OCI-M1 (cell line): ENCODE results near the gene ST14.
"Not testable (repeated sequence)": the region's sequence is repeated elsewhere in the genome, so short reads cannot be mapped to it uniquely, and the experiment has no call there.

Experiments used
- DNase-seq: peaks from one replicate; lab custom pipeline; 2025; lab: John Stamatoyannopoulos, UW

The ST14 gene

DNA sequence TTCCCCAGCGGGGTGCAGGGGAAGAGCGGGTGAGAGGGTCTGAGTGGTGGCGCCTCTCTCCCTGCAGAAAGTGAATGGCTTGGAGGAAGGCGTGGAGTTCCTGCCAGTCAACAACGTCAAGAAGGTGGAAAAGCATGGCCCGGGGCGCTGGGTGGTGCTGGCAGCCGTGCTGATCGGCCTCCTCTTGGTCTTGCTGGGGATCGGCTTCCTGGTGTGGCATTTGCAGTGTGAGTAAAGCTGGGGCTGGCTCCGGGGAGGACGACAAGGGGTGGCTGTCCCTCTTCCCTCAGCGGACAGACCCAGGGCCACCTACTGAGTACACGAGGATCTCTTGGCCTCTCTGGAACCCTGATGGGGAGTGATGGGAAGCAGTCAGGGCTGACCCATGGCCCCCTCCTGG lies 28.5 kb downstream of the ST14 start:
- DNase-seq = no peak

DNA sequence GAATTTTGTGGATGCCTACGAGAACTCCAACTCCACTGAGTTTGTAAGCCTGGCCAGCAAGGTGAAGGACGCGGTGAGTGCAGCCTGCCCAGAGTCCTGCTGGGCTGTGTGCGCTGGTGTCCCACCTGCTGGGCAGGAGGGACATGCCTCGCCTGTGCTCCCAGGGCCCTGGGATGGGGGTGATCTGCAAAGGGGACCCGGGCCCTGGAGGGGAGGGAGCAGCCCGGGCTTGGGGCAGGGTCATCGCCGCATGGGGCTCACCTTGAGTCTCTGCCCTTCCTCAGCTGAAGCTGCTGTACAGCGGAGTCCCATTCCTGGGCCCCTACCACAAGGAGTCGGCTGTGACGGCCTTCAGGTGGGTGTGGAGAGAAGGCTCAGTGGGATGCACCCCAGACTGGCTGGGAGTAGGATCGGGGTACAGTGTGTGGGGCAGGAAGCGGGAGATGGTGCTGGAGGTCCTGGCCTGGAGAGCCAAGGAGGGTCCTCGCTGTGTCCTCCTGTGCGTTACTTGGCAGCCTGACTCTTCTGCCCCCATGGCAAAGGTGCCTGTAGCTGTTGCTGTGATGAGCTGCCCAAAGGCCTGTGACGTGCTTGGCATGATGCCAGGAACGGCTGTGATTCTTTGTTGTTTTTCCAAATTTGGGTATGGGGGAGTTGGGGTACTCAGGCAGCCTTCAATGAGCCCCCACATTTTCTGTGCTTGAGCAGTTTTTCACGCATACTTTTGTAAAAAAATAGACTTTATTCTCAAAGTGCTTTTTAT lies 29.2 kb downstream of the ST14 start:
- no peak for DNase-seq

DNA sequence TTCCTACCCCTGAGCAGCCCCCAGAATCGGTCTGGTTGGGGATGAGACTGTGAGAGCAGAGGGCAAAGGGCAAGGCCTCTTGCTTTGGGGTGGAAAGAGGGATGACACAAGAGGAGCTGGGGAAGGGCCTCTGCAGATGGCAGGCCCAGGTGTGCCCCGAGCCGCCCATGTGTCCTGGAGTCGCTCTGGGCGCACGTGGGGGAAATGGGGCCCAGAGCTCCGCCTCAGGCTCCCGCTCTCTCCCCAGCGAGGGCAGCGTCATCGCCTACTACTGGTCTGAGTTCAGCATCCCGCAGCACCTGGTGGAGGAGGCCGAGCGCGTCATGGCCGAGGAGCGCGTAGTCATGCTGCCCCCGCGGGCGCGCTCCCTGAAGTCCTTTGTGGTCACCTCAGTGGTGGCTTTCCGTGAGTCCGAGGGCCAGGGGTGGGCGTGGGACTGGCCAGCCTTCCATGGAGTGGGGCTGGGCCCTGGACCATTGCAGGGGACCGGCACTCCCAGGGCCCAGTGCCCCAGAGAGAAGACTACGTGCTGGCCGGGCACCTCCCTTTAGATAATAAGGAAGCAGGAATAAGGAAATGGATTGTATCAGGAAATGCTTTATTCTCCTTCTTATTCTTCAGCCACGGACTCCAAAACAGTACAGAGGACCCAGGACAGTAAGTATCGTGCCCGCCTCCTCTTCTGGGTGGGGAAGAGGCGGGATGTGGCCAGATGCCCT lies 30.1 kb downstream of the ST14 start:
- no peak for DNase-seq

DNA sequence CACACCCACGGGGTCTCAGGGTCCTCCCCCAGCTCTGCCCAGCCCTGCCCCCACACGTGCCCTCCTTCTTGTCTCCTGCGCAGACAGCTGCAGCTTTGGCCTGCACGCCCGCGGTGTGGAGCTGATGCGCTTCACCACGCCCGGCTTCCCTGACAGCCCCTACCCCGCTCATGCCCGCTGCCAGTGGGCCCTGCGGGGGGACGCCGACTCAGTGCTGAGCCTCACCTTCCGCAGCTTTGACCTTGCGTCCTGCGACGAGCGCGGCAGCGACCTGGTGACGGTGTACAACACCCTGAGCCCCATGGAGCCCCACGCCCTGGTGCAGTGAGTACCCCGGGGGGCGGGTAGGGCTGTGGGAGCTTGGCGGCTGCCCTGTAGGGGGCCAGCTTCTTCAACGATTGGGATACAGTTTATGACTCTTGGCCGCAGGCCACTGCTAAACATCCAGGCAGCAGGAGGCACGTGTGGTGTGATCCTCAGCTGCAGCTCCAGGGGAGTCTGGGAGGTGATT lies 30.8 kb downstream of the ST14 start:
- DNase-seq = no peak

DNA sequence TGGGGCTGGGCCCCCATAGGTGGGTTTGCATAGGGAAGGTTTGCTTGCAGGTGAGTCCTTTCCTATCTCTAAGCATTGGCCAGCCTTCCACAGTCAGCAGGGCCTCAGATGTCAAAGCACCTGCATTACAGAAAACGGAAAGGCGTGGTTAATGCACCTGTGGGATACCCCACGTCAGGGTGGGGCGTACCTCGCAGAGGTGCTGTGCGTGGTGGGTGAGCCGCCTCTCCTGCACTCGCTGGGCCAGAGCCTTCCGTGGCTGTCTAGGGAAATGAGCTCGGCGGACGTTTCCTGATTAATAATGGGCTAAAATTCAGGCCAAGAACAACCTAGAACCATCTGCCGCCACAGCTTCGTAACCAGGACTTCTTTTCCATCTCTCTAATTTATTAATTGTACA lies 32.3 kb downstream of the ST14 start:
- DNase-seq = no peak

DNA sequence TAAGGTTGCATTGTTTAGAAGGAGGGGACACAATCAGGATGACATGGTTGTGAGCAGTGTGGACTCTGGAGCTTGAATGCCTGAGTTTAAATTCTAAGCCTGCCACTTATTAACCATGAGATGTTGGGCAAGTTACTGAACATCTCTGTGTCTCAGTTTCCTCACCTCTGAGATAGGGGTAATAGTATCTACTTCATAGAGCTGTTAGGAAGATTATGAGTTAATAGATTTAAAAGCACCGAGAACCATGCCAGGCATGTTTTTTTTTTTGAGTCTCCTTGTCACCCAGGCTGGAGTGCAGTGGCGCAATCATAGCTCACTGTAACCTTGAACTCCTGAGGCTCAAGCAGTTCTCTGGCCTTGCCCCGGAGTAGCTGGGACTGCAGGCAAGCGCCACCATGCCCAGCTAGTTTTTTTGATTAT lies 33.3 kb downstream of the ST14 start:
- DNase-seq = no peak

DNA sequence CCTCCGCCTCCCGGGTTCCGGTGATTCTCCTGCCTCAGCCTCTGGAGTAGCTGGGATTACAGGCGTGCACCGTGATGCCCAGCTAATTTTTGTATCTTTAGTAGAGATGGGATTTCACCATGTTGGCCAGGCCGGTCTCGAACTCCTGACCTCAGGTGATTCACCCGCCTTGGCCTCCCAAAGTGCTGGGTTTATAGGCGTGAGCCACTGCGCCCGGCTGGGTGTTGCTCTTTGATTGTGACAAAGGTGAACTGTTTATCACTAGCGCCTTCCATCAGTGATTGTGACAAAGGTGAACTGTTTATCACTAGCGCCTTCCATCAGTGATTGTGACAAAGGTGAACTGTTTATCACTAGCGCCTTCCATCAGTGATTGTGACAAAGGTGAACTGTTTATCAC lies 34.0 kb downstream of the ST14 start:
- not testable (repeated sequence) for DNase-seq

DNA sequence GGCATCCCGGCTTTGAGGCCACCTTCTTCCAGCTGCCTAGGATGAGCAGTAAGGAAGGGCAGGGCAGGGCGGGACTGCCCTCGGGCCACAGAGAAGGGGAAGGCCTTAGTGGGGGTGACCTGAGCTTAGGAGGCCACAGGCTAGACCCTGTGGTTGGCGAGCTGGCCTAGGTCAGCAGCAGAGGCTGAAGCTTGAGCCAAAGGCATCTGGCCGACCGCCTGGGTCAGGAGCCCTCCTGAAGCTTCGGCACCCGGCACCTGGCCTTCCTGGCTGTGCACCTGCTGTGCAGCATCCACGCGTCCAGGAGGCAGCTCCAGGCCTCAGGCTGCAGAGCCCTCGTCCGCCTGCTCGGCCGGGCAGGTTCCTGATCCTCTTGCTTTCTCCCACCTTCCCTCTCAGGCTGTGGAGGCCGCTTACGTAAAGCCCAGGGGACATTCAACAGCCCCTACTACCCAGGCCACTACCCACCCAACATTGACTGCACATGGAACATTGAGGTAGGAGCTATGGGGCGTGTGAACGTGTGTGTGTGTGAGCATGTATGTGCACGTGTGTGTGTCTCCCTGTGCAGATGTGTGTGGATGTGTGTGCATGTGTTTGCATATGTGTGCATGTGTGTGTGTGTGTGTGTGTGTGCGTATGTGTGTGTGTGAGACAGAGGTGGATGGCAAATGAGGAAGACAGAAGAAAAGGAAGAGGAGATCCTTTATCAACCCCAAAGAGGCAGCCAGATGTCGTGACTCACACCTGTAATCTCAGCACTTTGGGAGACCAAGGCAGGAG lies 34.9 kb downstream of the ST14 start:
- no peak for DNase-seq

DNA sequence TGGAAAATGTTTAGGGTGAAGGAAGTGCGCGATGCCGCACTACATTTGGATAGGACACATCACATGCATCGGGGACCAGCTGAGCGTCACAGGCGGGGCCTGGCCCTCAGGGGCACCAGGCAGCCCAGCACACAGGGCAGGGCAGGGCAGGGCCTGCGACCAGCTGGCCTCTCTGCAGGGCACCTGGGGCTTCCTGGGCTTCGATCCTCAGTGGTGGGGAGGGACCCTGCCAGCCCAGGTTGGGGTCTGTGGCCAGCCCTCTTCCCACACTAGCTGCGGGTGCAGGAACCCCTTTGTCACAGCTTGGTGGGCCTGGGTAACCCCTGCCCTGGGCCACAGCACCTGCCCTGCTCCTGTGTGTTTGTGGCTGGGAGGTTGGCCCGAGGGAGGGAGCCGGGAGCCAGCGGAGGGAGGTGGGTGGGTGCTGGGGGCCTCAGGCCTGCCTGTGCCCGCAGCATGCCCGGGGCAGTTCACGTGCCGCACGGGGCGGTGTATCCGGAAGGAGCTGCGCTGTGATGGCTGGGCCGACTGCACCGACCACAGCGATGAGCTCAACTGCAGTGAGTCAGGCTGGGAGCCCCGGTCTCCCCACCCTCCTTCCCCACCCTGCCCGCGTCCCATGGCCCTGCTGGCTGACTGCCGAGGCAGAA lies 37.9 kb downstream of the ST14 start:
- no peak for DNase-seq

DNA sequence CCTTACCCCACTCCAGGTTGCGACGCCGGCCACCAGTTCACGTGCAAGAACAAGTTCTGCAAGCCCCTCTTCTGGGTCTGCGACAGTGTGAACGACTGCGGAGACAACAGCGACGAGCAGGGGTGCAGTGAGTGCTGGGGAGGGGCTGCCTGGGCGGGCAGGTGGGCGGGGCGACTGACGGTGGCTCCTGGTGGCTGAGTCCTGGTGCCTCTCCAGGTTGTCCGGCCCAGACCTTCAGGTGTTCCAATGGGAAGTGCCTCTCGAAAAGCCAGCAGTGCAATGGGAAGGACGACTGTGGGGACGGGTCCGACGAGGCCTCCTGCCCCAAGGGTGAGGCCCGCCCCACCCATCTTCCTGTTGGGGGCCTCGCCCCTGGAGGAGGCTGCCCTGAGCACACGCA lies 38.7 kb downstream of the ST14 start:
- no peak for DNase-seq

DNA sequence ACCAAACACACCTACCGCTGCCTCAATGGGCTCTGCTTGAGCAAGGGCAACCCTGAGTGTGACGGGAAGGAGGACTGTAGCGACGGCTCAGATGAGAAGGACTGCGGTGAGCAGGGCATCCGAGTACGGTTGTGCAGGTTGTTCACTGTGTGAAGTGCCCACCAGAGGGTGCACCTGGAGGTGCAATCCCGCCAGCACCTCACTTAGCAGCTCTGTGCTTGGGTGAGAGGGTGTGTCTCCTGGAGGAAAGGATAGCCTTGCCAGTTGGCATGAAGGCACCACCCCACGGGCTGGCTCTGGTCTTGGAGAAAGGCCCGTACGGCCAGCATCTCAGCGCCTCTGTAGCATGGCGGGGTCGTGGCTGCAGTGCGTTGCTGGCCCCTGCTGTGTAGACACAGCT lies 39.4 kb downstream of the ST14 start:
- DNase-seq = no peak

DNA sequence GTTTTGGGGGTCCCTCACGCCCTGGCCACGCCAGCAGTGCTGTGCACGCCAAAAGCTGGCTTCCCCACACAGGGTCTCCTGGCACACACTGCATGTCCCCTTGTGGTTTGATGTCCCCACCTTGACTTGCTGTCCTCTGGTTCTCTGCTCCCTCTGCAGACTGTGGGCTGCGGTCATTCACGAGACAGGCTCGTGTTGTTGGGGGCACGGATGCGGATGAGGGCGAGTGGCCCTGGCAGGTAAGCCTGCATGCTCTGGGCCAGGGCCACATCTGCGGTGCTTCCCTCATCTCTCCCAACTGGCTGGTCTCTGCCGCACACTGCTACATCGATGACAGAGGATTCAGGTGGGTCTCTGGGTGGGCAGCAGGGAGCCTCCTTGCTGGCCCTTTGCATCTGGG lies 40.2 kb downstream of the ST14 start:
- DNase-seq = no peak

DNA sequence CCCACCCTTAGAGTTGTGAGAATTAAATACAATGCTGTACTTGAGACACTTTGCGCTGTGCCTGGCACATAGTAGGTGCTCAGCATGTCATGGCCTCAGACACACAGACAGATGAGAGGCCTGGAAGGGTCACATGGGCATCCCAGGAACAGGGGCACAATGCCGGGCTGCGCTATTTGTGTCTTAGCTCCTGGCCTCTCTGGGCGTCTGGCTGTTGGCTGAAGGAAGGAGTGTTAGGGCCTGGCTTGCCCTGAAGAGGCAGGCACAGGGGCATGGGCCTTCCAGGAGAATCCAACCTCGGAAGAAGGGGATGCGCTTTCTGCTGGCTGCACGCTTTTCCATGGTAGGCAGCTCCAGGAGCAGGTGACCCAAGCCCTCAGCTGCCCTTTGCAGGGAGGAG lies 41.4 kb downstream of the ST14 start:
- no peak for DNase-seq

DNA sequence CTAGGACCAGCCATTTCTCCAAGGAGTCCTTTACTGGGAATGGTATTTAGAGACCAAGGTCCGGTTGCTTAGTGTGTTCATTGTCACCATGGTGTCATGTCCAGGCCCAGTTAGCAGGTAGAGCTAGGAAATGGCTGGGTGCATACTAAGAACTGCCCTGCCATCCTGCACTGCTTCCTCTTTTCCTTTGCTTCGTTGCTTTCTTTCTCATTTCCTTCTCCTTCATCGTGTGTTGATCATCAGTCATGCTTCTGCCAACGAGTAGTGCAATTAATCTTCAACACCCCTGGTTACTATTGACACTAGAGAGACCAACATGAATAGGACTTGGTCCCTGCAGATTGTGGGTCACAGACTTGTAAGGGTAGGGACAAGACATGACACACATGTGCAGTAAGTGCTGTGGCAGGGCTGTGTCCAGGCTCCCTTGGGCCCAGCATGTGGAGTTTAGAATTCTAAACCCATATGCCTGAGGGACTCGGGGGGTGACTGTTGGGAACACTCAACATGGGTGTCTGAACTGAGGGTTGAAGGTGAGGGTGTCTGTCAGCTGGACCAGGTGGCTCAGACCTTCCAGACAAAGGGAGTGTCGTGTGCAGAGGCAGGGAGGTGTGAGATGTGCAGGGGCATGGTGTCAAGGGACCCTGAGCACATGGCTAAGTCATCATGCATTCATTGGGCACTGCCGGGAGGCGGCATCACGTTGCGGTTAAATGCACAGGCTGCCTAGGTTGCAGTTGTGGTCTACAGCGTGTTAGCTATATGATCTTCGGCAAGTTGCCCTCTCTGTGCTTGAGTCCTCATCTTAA lies 42.6 kb downstream of the ST14 start:
- DNase-seq = peak; percentile 25

DNA sequence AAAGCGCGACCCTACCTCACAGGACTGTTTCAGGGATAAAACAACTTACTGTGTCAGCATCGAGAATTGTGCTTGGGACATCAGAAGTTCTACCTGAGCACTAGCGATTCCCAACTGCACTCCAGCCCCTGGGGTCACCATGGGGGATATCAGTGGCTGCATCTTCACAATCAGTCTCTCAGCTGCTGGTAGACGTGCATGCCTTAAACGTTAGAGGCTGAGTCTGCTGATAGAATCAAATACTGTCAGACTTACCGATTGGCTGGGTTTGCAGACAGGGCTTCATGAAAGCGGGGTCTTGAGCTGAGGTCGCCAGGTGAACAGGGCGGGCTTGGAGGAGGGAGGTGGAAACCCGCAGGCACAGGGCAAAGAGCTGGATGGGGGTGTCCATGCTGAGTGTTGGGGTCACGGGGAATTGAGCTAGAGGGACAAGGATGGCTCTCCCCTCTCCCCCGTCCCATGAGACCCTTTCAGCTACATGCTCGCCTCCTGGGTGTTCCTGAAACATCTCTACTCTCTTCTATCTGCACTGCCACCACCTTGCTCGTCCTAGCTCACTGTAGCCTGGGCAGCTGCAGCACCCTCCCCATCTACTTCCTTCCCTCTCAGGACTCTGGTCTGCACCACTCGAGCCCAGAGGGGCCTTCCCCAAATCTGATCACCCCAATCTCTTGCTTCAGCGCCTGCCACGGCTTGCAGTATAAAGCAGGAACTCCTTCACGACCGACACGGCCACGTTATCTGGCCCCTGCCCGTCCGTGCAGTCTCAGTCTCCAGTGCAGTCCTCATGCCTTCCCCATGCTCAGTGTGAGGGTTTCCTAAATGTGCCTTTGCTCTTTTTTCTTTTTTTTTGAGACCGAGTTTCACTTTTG lies 43.5 kb downstream of the ST14 start:
- DNase-seq = no peak

DNA sequence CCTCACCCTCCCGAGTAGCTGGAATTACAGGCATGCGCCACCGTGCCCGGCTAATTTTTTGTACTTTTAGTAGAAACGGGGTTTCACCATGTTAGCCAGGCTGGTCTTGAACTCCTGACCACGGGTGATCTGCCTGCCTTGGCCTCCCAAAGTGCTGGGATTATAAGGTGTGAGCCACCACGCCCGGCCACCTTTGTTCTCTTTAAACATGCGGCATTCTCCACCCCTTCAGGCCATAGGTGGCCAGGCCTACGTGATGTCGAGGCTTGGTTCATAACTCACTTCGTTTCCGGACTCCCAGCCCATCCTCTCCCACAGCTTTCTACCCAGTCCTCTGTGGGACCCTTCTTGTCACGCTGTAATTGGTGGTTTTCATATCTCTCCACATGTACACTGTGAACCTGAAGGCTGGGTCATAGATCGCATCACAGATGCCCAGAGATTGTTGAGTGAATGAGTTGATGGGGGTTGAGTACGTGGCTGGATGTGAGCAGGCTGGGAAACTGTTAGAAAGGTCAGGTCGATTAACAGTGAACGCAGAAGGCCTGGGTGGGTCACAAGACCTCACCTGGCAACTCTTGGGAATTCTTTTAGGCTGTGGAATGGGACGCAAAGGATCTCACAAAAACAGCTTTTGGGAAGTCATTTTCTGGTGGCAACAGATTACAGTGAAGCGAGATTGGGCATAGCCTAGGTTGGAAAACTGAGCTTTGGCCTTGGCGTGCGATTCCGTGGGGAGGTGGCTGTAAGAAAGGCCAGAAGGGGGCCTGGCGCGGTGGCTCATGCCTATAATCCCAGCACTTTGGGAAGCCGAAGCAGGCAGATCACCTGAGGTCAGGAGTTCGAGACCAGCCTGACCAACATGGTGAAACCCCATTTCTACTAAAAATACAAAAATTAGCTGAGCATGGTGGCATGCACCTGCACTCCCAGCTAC lies 44.5 kb downstream of the ST14 start:
- DNase-seq = no peak

DNA sequence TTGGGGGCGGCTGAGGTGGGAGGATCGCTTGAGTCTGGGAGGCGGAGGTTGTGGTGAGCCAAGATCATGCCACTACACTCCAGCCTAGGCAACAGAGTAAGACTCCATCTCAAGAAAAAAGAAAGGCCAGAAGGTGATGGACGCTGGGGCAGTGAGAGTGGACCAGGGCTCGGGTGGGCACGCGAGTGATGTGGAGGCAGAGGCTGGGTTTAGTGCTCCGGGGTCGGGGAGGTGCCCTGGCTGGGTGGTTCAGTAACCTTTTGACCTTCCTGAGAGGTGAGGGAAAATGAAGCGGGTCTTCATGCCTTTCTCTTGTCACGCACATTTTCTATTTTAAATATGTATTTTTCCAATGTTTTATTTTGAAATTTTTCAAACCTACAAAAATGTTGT lies 45.1 kb downstream of the ST14 start:
- no peak for DNase-seq

DNA sequence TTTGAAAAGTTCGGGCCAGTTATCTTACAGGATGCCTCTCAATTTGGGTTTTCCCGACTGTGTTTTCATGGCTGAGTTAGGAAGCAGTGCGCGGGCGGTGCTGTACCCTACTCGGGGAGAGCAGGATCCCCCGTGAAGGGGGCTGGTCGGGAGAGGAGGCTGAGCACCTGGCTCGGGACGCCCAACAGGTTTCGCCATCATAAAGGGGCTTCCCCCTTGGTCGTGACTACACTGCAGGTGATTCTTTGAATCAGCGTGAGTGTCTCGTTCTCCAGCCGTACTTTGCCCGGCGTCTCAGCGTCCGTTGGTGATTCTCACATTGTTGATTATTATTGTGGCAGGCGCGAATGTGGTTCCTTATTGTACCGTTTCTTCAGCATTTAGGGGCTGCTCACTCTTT lies 46.6 kb downstream of the ST14 start:
- no peak for DNase-seq
